ENCODE data around the gene INTS1. TPM values are rescaled to one million over a fixed set of nuclear protein-coding genes. Genes with fewer than 3 reads are reported as not detected.

Gene INTS1
- total RNA-seq, 4 donors from 2014 or later = 45.7 to 96.5 (median 75.8) TPM

GRCh38 chr7:1463676-1464223 lies 40.4 kb downstream of the INTS1 start:
- no peak for DNase-seq (ENCODE audit: low spot score in 2 of 2)
- no peak overlapping the region for H3K4me3 ChIP-seq
- H3K27me3 ChIP-seq = no peaks in the 10 kb centered on the region
- TF ChIP-seq POLR2A (IDR thresholded peaks at IDR 0.05) (no peak), EP300 (IDR thresholded peaks at IDR 0.05) (no peak), POLR2AphosphoS5 (IDR thresholded peaks at IDR 0.05) (no peak), CTCF (IDR thresholded peaks at IDR 0.05) (no peak)
- H3K36me3 ChIP-seq = no peaks in the 10 kb centered on the region
- no peak overlapping the region for H3K27ac ChIP-seq
- 63% methylated on average over 12 of the region's 18 CpGs for WGBS
- peaks cover 65% of the 10 kb centered on the region for H3K4me1 ChIP-seq
- H3K9me3 ChIP-seq = no peaks in the 10 kb centered on the region

GRCh38 chr7:1461646-1462375 lies 42.4 kb downstream of the INTS1 start:
- Histone ChIP-seq H3K27me3 (no peaks in the 10 kb centered on the region), H3K4me1 (peaks cover 80% of the 10 kb centered on the region), H3K4me3 (peak overlapping the region; percentile 91), H3K9me3 (no peaks in the 10 kb centered on the region), H3K36me3 (no peaks in the 10 kb centered on the region), H3K27ac (peak overlapping the region; percentile 78)
- 71% methylated on average over 18 of the region's 18 CpGs for WGBS
- no peak for DNase-seq (ENCODE audit: low spot score in 2 of 2)
- TF ChIP-seq POLR2AphosphoS5 (IDR thresholded peaks at IDR 0.05) (no peak), CTCF (IDR thresholded peaks at IDR 0.05) (no peak), EP300 (IDR thresholded peaks at IDR 0.05) (no peak), POLR2A (IDR thresholded peaks at IDR 0.05) (no peak)

GRCh38 chr7:1460821-1461645 lies 43.2 kb downstream of the INTS1 start:
- 32% methylated on average over 28 of the region's 30 CpGs for whole genome bisulfite sequencing
- DNase-seq (ENCODE audit: low spot score in 2 of 2) = no peak
- Histone ChIP-seq H3K4me3 (peak overlapping the region; percentile 91), H3K27me3 (no peaks in the 10 kb centered on the region), H3K27ac (peak overlapping the region; percentile 78), H3K9me3 (no peaks in the 10 kb centered on the region), H3K36me3 (no peaks in the 10 kb centered on the region), H3K4me1 (peaks cover 76% of the 10 kb centered on the region)
- no peak for TF ChIP-seq CTCF (IDR thresholded peaks at IDR 0.05)
- peak in 1 of 3 donors; percentile 68 for TF ChIP-seq POLR2AphosphoS5 (IDR thresholded peaks at IDR 0.05)
- no peak for TF ChIP-seq EP300 (IDR thresholded peaks at IDR 0.05)
- TF ChIP-seq POLR2A (IDR thresholded peaks at IDR 0.05) = no peak

- peaks cover 83% of the 10 kb centered on the region for H3K4me1 ChIP-seq
- no peak for TF ChIP-seq EP300 (IDR thresholded peaks at IDR 0.05)
- TF ChIP-seq CTCF (IDR thresholded peaks at IDR 0.05) = no peak
Observed at GRCh38 chr7:1459920-1460820, 44.0 kb downstream of the INTS1 start.

More at GRCh38 chr7:1459920-1460820, 44.0 kb downstream of the INTS1 start:
- peak overlapping the region; percentile 78 for H3K27ac ChIP-seq
- WGBS = 9% methylated on average over 15 of the region's 30 CpGs
- DNase-seq (ENCODE audit: low spot score in 2 of 2) = peak in 1 of 2 donors; percentile 83
- H3K4me3 ChIP-seq = peak overlapping the region; percentile 91
- H3K36me3 ChIP-seq = no peaks in the 10 kb centered on the region
- no peaks in the 10 kb centered on the region for H3K27me3 ChIP-seq
- no peaks in the 10 kb centered on the region for H3K9me3 ChIP-seq
